GM12878 (cell line): Measurements from ENCODE around the gene ZYG11B. TPM values are rescaled to one million over a fixed set of nuclear protein-coding genes. Genes with fewer than 3 reads are reported as not detected.

Experiments used
- ATAC-seq: fragments of 200-7000 bp; cut with Tn5 transposase; 3 replicates; pipeline ENCODE4 v1.9.1; 2020; ENCODE audit warnings: mild to moderate bottlenecking, moderate library complexity
- BruUV-seq: library from RNA; stranded (reverse); fragments of 400-500 nt; replicated peaks from 2 replicates; lab custom pipeline; 2021; lab: Mats Ljungman, UMichigan
- CTCF ChIA-PET: fragments of 300-600 bp; sonication (Branson Sonifier 250); formaldehyde crosslinking; extraction: SDS; loops from one replicate; lab custom pipeline; 2021; ENCODE audit warnings: inconsistent platforms; lab: Yijun Ruan, JAX
- POLR2A ChIA-PET: fragments of 350-600 bp; formaldehyde crosslinking; extraction: SDS; loops from one replicate; lab custom pipeline; 2021; ENCODE audit warnings: inconsistent platforms; lab: Charles Lee
- RAD21 ChIA-PET: fragments of 300-600 bp; sonication (Branson Sonifier 250); formaldehyde crosslinking; loops from one replicate; lab custom pipeline; 2023; ENCODE audit warnings: antibody characterized with exemption; ENCODE audit not compliant: unreplicated experiment; lab: Charles Lee
- SMC1A ChIA-PET: fragments of 300-600 bp; sonication (Branson Sonifier 250); formaldehyde crosslinking; loops from one replicate; lab custom pipeline; 2023; ENCODE audit not compliant: unreplicated experiment, uncharacterized antibody; lab: Charles Lee
- DNase-seq: peaks from one replicate; pipeline ENCODE4 v3.0.0-alpha.2; 2011; ENCODE audit warnings: low read depth, low spot score
- FAIRE-seq: peaks from 3 replicates; lab custom pipeline; 2011; peaks lifted over from hg19 to GRCh38; lab: Jason Lieb, UNC
- H2AFZ ChIP-seq: 2 replicates; pipeline ENCODE4 v1.6.0; 2011; ENCODE audit warnings: low read depth, low read length, control low read depth; ENCODE audit not compliant: control insufficient read depth
- H3K27ac ChIP-seq: 2 replicates; pipeline ENCODE4 v1.5.1; 2011; ENCODE audit warnings: control low read depth; ENCODE audit not compliant: control insufficient read depth, insufficient read depth
- H3K27me3 ChIP-seq, 2 experiments: replicated peaks in 1 of 2; 2 replicates each; pipeline versions ENCODE4 v1.6.0 to v1.6.1; 2011; ENCODE audit warnings: low read length in 1 of 2; ENCODE audit not compliant: control insufficient read depth in 2 of 2, insufficient read depth in 2 of 2
- H3K36me3 ChIP-seq, 2 experiments: 2 replicates each; pipeline ENCODE4 v1.5.1; 2011; ENCODE audit warnings: low read length in 1 of 2; ENCODE audit not compliant: control insufficient read depth in 2 of 2, insufficient read depth in 2 of 2
- H3K4me1 ChIP-seq: 2 replicates; pipeline ENCODE4 v1.6.1; 2011; ENCODE audit warnings: mild to moderate bottlenecking, low read length, moderate library complexity, mixed read lengths; ENCODE audit not compliant: control insufficient read depth, insufficient read depth
- H3K4me2 ChIP-seq: 2 replicates; pipeline ENCODE4 v1.6.0; 2011; ENCODE audit warnings: control low read depth; ENCODE audit not compliant: control insufficient read depth, insufficient read depth
- H3K4me3 ChIP-seq: fragments of 200-600 bp; sonication (generic); 2 replicates; pipeline ENCODE4 v1.5.1; 2016
- H3K79me2 ChIP-seq: 2 replicates; pipeline ENCODE4 v1.6.0; 2011; ENCODE audit warnings: low read length; ENCODE audit not compliant: control insufficient read depth, insufficient read depth
- H3K9ac ChIP-seq: 2 replicates; pipeline ENCODE4 v1.8.0; 2011; ENCODE audit warnings: low read length, control low read depth, mixed read lengths; ENCODE audit not compliant: control insufficient read depth, insufficient read depth
- H3K9me3 ChIP-seq: replicated peaks from 3 replicates; pipeline ENCODE4 v1.5.1; 2011; ENCODE audit warnings: mild to moderate bottlenecking, low read length; ENCODE audit not compliant: control insufficient read depth, insufficient read depth
- H4K20me1 ChIP-seq: 2 replicates; pipeline ENCODE4 v1.6.0; 2011; ENCODE audit not compliant: control insufficient read depth, insufficient read depth
- ZNF274 ChIP-seq: IDR thresholded peaks from one replicate; pipeline ENCODE4 v1.8.0; 2011; ENCODE audit not compliant: insufficient read length, insufficient read depth
- WGBS: methylation state at CpG from one replicate; pipeline ENCODE4 v1.1.6; 2016; ENCODE audit warnings: low lambda C conversion rate; ENCODE audit not compliant: insufficient replicate concordance, insufficient coverage; ENCODE audit errors: missing lambda C conversion rate; 5-methylcytosine and 5-hydroxymethylcytosine counted together
- in situ Hi-C: fragments of 300-500 bp; cut with MboI; formaldehyde crosslinking; loops from 9 replicates; pipeline ENCODE4 v1.14.3; 2018; ENCODE audit warnings: mixed read lengths
- intact Hi-C: fragments of 100-400 bp; cut with micrococcal nuclease; formaldehyde crosslinking; loops from one replicate; pipeline ENCODE4 v1.14.2; 2022; ENCODE audit not compliant: unreplicated experiment
- polyA plus RNA-seq, 11 experiments: library from polyadenylated mRNA; depleted of rRNA in 4 of 11; unstranded in 6 of 11; stranded (reverse) in 5 of 11; fragments of >200 nt; fragmentation: Nextera tagmentation in 4 of 11; fragmentation: Illumina TruSeq in 1 of 11; extraction: Ambion mirVana in 4 of 11; extraction: Trizol in 1 of 11; gene quantifications; 1 replicate in 1 of 11; 2 replicates in 10 of 11; pipeline versions ENCODE4 v1.2.1 to v1.2.3, GENCODE V29; 2011 to 2016; ENCODE audit warnings: inconsistent platforms in 2 of 11, missing spikeins in 2 of 11, low read depth in 1 of 11
- total RNA-seq, 4 experiments: library from RNA; depleted of rRNA in 3 of 4; stranded (reverse); fragments of >200 nt in 3 of 4; fragmentation: Illumina TruSeq in 1 of 4; extraction: Trizol in 1 of 4; gene quantifications; 2 replicates each; pipeline versions ENCODE4 v1.2.1 to v1.2.3, GENCODE V29; 2013 to 2021
- TF ChIP-seq, protein P1 (sequence below): fragments of 450-650 bp; IDR thresholded peaks from 2 replicates; pipeline ENCODE4 v1.6.1; 2017; ENCODE audit warnings: low read depth, mild to moderate bottlenecking, moderate library complexity
- TF ChIP-seq, protein P2 (sequence below): fragments of 450-650 bp; IDR thresholded peaks from 2 replicates; pipeline ENCODE4 v1.6.1; 2016; ENCODE audit warnings: mild to moderate bottlenecking

The ZYG11B gene
- total and polyA plus RNA-seq, 10 of the 15 experiments (the other 5 are each of a cell fraction or from before 2014, with no cell fraction given), result 1.8 to 8.5 (median 5.3) TPM

GRCh38 chr1:52725903-52726264 is 369 bp upstream of the ZYG11B start:
- TF ChIP-seq, protein P1, sequence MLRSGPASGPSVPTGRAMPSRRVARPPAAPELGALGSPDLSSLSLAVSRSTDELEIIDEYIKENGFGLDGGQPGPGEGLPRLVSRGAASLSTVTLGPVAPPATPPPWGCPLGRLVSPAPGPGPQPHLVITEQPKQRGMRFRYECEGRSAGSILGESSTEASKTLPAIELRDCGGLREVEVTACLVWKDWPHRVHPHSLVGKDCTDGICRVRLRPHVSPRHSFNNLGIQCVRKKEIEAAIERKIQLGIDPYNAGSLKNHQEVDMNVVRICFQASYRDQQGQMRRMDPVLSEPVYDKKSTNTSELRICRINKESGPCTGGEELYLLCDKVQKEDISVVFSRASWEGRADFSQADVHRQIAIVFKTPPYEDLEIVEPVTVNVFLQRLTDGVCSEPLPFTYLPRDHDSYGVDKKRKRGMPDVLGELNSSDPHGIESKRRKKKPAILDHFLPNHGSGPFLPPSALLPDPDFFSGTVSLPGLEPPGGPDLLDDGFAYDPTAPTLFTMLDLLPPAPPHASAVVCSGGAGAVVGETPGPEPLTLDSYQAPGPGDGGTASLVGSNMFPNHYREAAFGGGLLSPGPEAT, result 0 out of 2 replicates have a peak, but pooled peaks have one; percentile 14
- no peak for TF ChIP-seq ZNF274
- TF ChIP-seq, protein P2, sequence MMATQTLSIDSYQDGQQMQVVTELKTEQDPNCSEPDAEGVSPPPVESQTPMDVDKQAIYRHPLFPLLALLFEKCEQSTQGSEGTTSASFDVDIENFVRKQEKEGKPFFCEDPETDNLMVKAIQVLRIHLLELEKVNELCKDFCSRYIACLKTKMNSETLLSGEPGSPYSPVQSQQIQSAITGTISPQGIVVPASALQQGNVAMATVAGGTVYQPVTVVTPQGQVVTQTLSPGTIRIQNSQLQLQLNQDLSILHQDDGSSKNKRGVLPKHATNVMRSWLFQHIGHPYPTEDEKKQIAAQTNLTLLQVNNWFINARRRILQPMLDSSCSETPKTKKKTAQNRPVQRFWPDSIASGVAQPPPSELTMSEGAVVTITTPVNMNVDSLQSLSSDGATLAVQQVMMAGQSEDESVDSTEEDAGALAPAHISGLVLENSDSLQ, result peak; percentile 35; the same call in 1 of the 2 replicates
- CTCF ChIA-PET, result interaction anchor here (0.7 to 1.9 kb wide), 4 partner anchors 9 to 116 kb away, joined by 3 to 4 read pairs (median 4); no protein-coding TSS in a partner anchor
- Histone ChIP-seq H3K36me3 (no peaks in the 10 kb centered on the region), H3K9me3 (no peaks in the 10 kb centered on the region), H3K27ac (no peak overlapping the region), H3K79me2 (peaks cover 12% of the 10 kb centered on the region), H4K20me1 (no peaks in the 10 kb centered on the region), H3K9ac (no peak overlapping the region), H3K4me2 (peak overlapping the region; percentile 19; the same call in 1 of the 2 replicates), H3K27me3 (no peaks in the 10 kb centered on the region), H2AFZ (peak overlapping the region; percentile 85), H3K4me3 (peak overlapping the region; percentile 47; the same call in 1 of the 2 replicates), H3K4me1 (no peaks in the 10 kb centered on the region; the same call in 1 of the 2 replicates)
- SMC1A ChIA-PET, result interaction anchor here (1.8 to 2.1 kb wide), 2 partner anchors 24 to 321 kb away, joined by 5 to 6 read pairs; partner anchors contain the start of genes ORC1 and PRPF38A
- peak; percentile 24 for DNase-seq
- no TSS peak for BruUV-seq
- POLR2A ChIA-PET, result interaction anchor here (0.6 to 1.7 kb wide), 8 partner anchors 13 to 671 kb away, joined by 3 to 7 read pairs (median 4); no protein-coding TSS in a partner anchor
- in situ Hi-C loops (no loop called here), intact Hi-C loops (no loop called here)
- ATAC-seq, result no peak
- FAIRE-seq, result no peak
- WGBS, result 0% methylated on average over 5 of the region's 6 CpGs
- RAD21 ChIA-PET, result interaction anchor here (1.1 to 2.3 kb wide), 2 partner anchors 23 to 117 kb away, joined by 3 to 12 read pairs; partner anchors contain the start of gene ZYG11A
